HepG2 (cell line): ENCODE data around the gene MLF1. TPM values are rescaled to one million over a fixed set of nuclear protein-coding genes. Genes with fewer than 3 reads are reported as not detected.

Source experiments
- polyA plus RNA-seq, 8 experiments: library from polyadenylated mRNA; depleted of rRNA in 3 of 8; stranded (reverse) in 7 of 8; unstranded in 1 of 8; fragments of >200 nt; fragmentation: Illumina TruSeq in 4 of 8; extraction: Trizol in 4 of 8; gene quantifications; 2 replicates each; pipeline versions ENCODE4 v1.2.1 to v1.2.3, GENCODE V29; 2011 to 2016; ENCODE audit warnings: low read depth in 4 of 8, missing spikeins in 1 of 8, mixed read lengths in 1 of 8; ENCODE audit not compliant: insufficient read depth in 1 of 8
- small RNA-seq, 3 experiments: library from RNA; depleted of rRNA; stranded (forward); fragments of <200 nt; gene quantifications; one replicate each; pipeline ENCODE3, GENCODE V24; 2012; ENCODE audit warnings: low read depth in 2 of 3, low replicate concordance in 1 of 3; ENCODE audit not compliant: insufficient read length in 3 of 3, insufficient read depth in 2 of 3
- total RNA-seq, 5 experiments: library from RNA; depleted of rRNA; stranded (reverse); fragments of >200 nt; fragmentation: Illumina TruSeq; extraction: Trizol; gene quantifications; 2 replicates each; pipeline ENCODE4 v1.2.3, GENCODE V29; 2016; ENCODE audit warnings: low read depth in 1 of 5

The MLF1 gene
- total and polyA plus RNA-seq, 2 of the 13 experiments (the other 11 are each of a cell fraction or from before 2014, with no cell fraction given): 0.88 to 1.0 TPM

Small RNA genes within 50 kb of the gene (small RNA-seq; reads per million reads assigned to genes)
- gene AC025033.1: 0 reads per million in 3 experiments

Other genes with a start within 250 kb of the MLF1 start
- 37.8 and 59.0 TPM in 2 replicates for gene GFM1, start 73.3 kb downstream of the MLF1 start, total RNA-seq (2016; rRNA removed; fragmentation: Illumina TruSeq; extraction: Trizol)
- 9.6 and 10.5 TPM in 2 replicates for gene GFM1, start 73.3 kb downstream of the MLF1 start, polyA plus RNA-seq (2011; rRNA removed)
- gene LXN, start 101.5 kb downstream of the MLF1 start, total RNA-seq (2016; rRNA removed; fragmentation: Illumina TruSeq; extraction: Trizol): not detected in 2 replicates
- gene LXN, start 101.5 kb downstream of the MLF1 start, polyA plus RNA-seq (2011; rRNA removed): not detected in 2 replicates
- not detected in 2 replicates for gene RARRES1, start 161.3 kb downstream of the MLF1 start, total RNA-seq (2016; rRNA removed; fragmentation: Illumina TruSeq; extraction: Trizol)
- not detected in 2 replicates for gene RARRES1, start 161.3 kb downstream of the MLF1 start, polyA plus RNA-seq (2011; rRNA removed)
- gene MFSD1, start 230.9 kb downstream of the MLF1 start, total RNA-seq (2016; rRNA removed; fragmentation: Illumina TruSeq; extraction: Trizol): 22.2 and 37.9 TPM in 2 replicates
- gene MFSD1, start 230.9 kb downstream of the MLF1 start, polyA plus RNA-seq (2011; rRNA removed): 14.1 and 17.3 TPM in 2 replicates